HUDEP-2 (cell line): ENCODE data around the gene LRRC2.
"Not testable (repeated sequence)": the region's sequence is repeated elsewhere in the genome, so short reads cannot be mapped to it uniquely, and the experiment has no call there.

Experiments
- DNase-seq, 76 experiments: peaks; one replicate each; lab custom pipeline; 2025; ENCODE audit not compliant: unreplicated experiment in 76 of 76; lab: John Stamatoyannopoulos, UW

The LRRC2 gene

GRCh38 chr3:46584598-46585467 is 18.7 kb upstream of the LRRC2 start:
- no peak for DNase-seq

GRCh38 chr3:46580675-46581074 is 14.6 kb upstream of the LRRC2 start:
- no peak for DNase-seq

GRCh38 chr3:46579756-46580286 is 13.7 kb upstream of the LRRC2 start:
- no peak for DNase-seq

- DNase-seq, result peak in 1 of 76 experiments; percentile 11
These were observed 13.1 kb upstream of the LRRC2 start for GRCh38 chr3:46578973-46579755.

GRCh38 chr3:46577580-46578249 is 11.6 kb upstream of the LRRC2 start:
- not testable (repeated sequence) for DNase-seq

GRCh38 chr3:46576879-46577278 is 10.8 kb upstream of the LRRC2 start:
- DNase-seq, result no peak

GRCh38 chr3:46576386-46576785 is 10.3 kb upstream of the LRRC2 start:
- DNase-seq, result no peak

GRCh38 chr3:46575577-46576222 is 9.6 kb upstream of the LRRC2 start:
- DNase-seq, result no peak

- DNase-seq, result no peak
These were observed 8.9 kb upstream of the LRRC2 start for GRCh38 chr3:46574881-46575576.

GRCh38 chr3:46574243-46574646 is 8.1 kb upstream of the LRRC2 start:
- no peak for DNase-seq

GRCh38 chr3:46573701-46574100 is 7.6 kb upstream of the LRRC2 start:
- no peak for DNase-seq

- DNase-seq, result no peak
These were observed 5.6 kb upstream of the LRRC2 start for GRCh38 chr3:46571684-46572083.

- peak in 1 of 76 experiments; percentile 45 for DNase-seq
These were observed 479 bp downstream of the LRRC2 start for GRCh38 chr3:46565607-46566039.

- DNase-seq, result no peak
These were observed 1.0 kb downstream of the LRRC2 start for GRCh38 chr3:46565077-46565476.

- no peak for DNase-seq
These were observed 1.7 kb downstream of the LRRC2 start for GRCh38 chr3:46564190-46565021.

- no peak for DNase-seq
These were observed 4.2 kb downstream of the LRRC2 start for GRCh38 chr3:46561951-46562350.

GRCh38 chr3:46561511-46561910 is 4.6 kb downstream of the LRRC2 start:
- DNase-seq, result no peak

- no peak for DNase-seq
These were observed 6.9 kb downstream of the LRRC2 start for GRCh38 chr3:46559091-46559704.
